GM12878 (cell line): ENCODE results near the gene LRP5. TPM values are rescaled to one million over a fixed set of nuclear protein-coding genes. Genes with fewer than 3 reads are reported as not detected.

ENCODE experiments used
- ATAC-seq: fragments of 200-7000 bp; cut with Tn5 transposase; 3 replicates; pipeline ENCODE4 v1.9.1; 2020; ENCODE audit warnings: mild to moderate bottlenecking, moderate library complexity
- BruUV-seq: library from RNA; stranded (reverse); fragments of 400-500 nt; replicated peaks from 2 replicates; lab custom pipeline; 2021; lab: Mats Ljungman, UMichigan
- CTCF ChIA-PET: fragments of 300-600 bp; sonication (Branson Sonifier 250); formaldehyde crosslinking; extraction: SDS; loops from one replicate; lab custom pipeline; 2021; ENCODE audit warnings: inconsistent platforms; lab: Yijun Ruan, JAX
- POLR2A ChIA-PET: fragments of 350-600 bp; formaldehyde crosslinking; extraction: SDS; loops from one replicate; lab custom pipeline; 2021; ENCODE audit warnings: inconsistent platforms; lab: Charles Lee
- RAD21 ChIA-PET: fragments of 300-600 bp; sonication (Branson Sonifier 250); formaldehyde crosslinking; loops from one replicate; lab custom pipeline; 2023; ENCODE audit warnings: antibody characterized with exemption; ENCODE audit not compliant: unreplicated experiment; lab: Charles Lee
- SMC1A ChIA-PET: fragments of 300-600 bp; sonication (Branson Sonifier 250); formaldehyde crosslinking; loops from one replicate; lab custom pipeline; 2023; ENCODE audit not compliant: unreplicated experiment, uncharacterized antibody; lab: Charles Lee
- DNase-seq: peaks from one replicate; pipeline ENCODE4 v3.0.0-alpha.2; 2011; ENCODE audit warnings: low read depth, low spot score
- FAIRE-seq: peaks from 3 replicates; lab custom pipeline; 2011; peaks lifted over from hg19 to GRCh38; lab: Jason Lieb, UNC
- H2AFZ ChIP-seq: 2 replicates; pipeline ENCODE4 v1.6.0; 2011; ENCODE audit warnings: low read depth, low read length, control low read depth; ENCODE audit not compliant: control insufficient read depth
- H3K27ac ChIP-seq: 2 replicates; pipeline ENCODE4 v1.5.1; 2011; ENCODE audit warnings: control low read depth; ENCODE audit not compliant: control insufficient read depth, insufficient read depth
- H3K27me3 ChIP-seq, 2 experiments: replicated peaks in 1 of 2; 2 replicates each; pipeline versions ENCODE4 v1.6.0 to v1.6.1; 2011; ENCODE audit warnings: low read length in 1 of 2; ENCODE audit not compliant: control insufficient read depth in 2 of 2, insufficient read depth in 2 of 2
- H3K36me3 ChIP-seq, 2 experiments: 2 replicates each; pipeline ENCODE4 v1.5.1; 2011; ENCODE audit warnings: low read length in 1 of 2; ENCODE audit not compliant: control insufficient read depth in 2 of 2, insufficient read depth in 2 of 2
- H3K4me1 ChIP-seq: 2 replicates; pipeline ENCODE4 v1.6.1; 2011; ENCODE audit warnings: mild to moderate bottlenecking, low read length, moderate library complexity, mixed read lengths; ENCODE audit not compliant: control insufficient read depth, insufficient read depth
- H3K4me2 ChIP-seq: 2 replicates; pipeline ENCODE4 v1.6.0; 2011; ENCODE audit warnings: control low read depth; ENCODE audit not compliant: control insufficient read depth, insufficient read depth
- H3K4me3 ChIP-seq: fragments of 200-600 bp; sonication (generic); 2 replicates; pipeline ENCODE4 v1.5.1; 2016
- H3K79me2 ChIP-seq: 2 replicates; pipeline ENCODE4 v1.6.0; 2011; ENCODE audit warnings: low read length; ENCODE audit not compliant: control insufficient read depth, insufficient read depth
- H3K9ac ChIP-seq: 2 replicates; pipeline ENCODE4 v1.8.0; 2011; ENCODE audit warnings: low read length, control low read depth, mixed read lengths; ENCODE audit not compliant: control insufficient read depth, insufficient read depth
- H3K9me3 ChIP-seq: replicated peaks from 3 replicates; pipeline ENCODE4 v1.5.1; 2011; ENCODE audit warnings: mild to moderate bottlenecking, low read length; ENCODE audit not compliant: control insufficient read depth, insufficient read depth
- H4K20me1 ChIP-seq: 2 replicates; pipeline ENCODE4 v1.6.0; 2011; ENCODE audit not compliant: control insufficient read depth, insufficient read depth
- GABPA ChIP-seq: IDR thresholded peaks from 2 replicates; pipeline ENCODE4 v1.6.1; 2014; ENCODE audit warnings: antibody characterized with exemption, low read depth, mild to moderate bottlenecking, inconsistent platforms
- JUNB ChIP-seq: IDR thresholded peaks from 2 replicates; pipeline ENCODE4 v1.6.1; 2016; ENCODE audit warnings: antibody characterized with exemption, mild to moderate bottlenecking
- MYC ChIP-seq: IDR thresholded peaks from 2 replicates; pipeline ENCODE4 v1.6.1; 2011; ENCODE audit warnings: mild to moderate bottlenecking, low read length, moderate library complexity, inconsistent platforms; ENCODE audit not compliant: insufficient read depth, insufficient replicate concordance, insufficient read length, severe bottlenecking
- NFIC ChIP-seq: IDR thresholded peaks from 2 replicates; pipeline ENCODE4 v1.6.1; 2012; ENCODE audit warnings: low read depth, mild to moderate bottlenecking, inconsistent platforms, low read length, moderate library complexity
- ZNF687 ChIP-seq: fragments of 450-650 bp; IDR thresholded peaks from 2 replicates; pipeline ENCODE4 v1.6.1; 2017; ENCODE audit warnings: mild to moderate bottlenecking, moderate library complexity
- WGBS: methylation state at CpG from one replicate; pipeline ENCODE4 v1.1.6; 2016; ENCODE audit warnings: low lambda C conversion rate; ENCODE audit not compliant: insufficient replicate concordance, insufficient coverage; ENCODE audit errors: missing lambda C conversion rate; 5-methylcytosine and 5-hydroxymethylcytosine counted together
- in situ Hi-C: fragments of 300-500 bp; cut with MboI; formaldehyde crosslinking; loops from 9 replicates; pipeline ENCODE4 v1.14.3; 2018; ENCODE audit warnings: mixed read lengths
- intact Hi-C: fragments of 100-400 bp; cut with micrococcal nuclease; formaldehyde crosslinking; loops from one replicate; pipeline ENCODE4 v1.14.2; 2022; ENCODE audit not compliant: unreplicated experiment
- polyA plus RNA-seq, 11 experiments: library from polyadenylated mRNA; depleted of rRNA in 4 of 11; unstranded in 6 of 11; stranded (reverse) in 5 of 11; fragments of >200 nt; fragmentation: Nextera tagmentation in 4 of 11; fragmentation: Illumina TruSeq in 1 of 11; extraction: Ambion mirVana in 4 of 11; extraction: Trizol in 1 of 11; gene quantifications; 1 replicate in 1 of 11; 2 replicates in 10 of 11; pipeline versions ENCODE4 v1.2.1 to v1.2.3, GENCODE V29; 2011 to 2016; ENCODE audit warnings: inconsistent platforms in 2 of 11, missing spikeins in 2 of 11, low read depth in 1 of 11
- total RNA-seq, 4 experiments: library from RNA; depleted of rRNA in 3 of 4; stranded (reverse); fragments of >200 nt in 3 of 4; fragmentation: Illumina TruSeq in 1 of 4; extraction: Trizol in 1 of 4; gene quantifications; 2 replicates each; pipeline versions ENCODE4 v1.2.1 to v1.2.3, GENCODE V29; 2013 to 2021

The LRP5 gene
- total and polyA plus RNA-seq, 10 of the 15 experiments (the other 5 are each of a cell fraction or from before 2014, with no cell fraction given): 0.37 to 34.0 (median 6.6) TPM

DNA sequence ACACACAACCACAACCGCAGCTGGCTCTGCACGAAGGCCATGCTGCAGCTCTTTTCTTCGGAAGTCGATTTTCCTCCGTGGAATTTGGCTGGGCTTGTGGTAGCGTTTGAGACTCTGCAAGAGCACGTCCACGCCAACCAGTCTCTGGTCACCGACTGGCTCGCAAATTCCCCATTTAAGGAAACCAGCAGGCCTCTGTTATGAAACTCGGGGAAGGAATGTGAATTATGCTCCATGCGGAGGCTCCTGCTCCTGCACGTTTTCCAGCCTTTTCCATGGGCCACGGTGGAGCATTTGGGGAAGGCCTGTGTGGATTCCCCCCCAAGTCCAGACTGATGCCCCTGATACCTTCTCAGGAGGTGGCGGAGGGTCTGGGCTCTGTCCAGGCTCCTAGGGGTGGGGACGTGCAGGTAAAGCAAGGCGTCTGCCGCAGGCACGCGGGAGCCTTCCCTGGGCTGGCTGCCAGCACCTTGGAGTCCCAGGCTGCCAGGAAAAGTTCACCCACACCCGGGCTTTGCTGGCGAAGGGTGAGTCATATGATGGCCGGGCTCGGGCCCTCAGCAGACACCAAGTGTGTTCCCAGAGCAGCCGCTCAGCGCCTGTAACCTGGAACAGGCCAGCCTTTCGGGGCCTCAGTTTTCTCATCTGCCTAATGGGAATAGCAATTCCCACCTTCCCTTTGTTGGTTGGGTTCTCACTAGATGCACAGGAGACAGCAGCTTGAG, 41.9 kb downstream of the LRP5 start:
- DNase-seq: no peak
- Histone ChIP-seq H3K27me3 (no peaks in the 10 kb centered on the region), H2AFZ (no peak overlapping the region), H3K9ac (no peak overlapping the region), H3K4me3 (no peak overlapping the region), H3K79me2 (no peaks in the 10 kb centered on the region), H3K4me2 (no peak overlapping the region), H3K27ac (no peak overlapping the region), H3K9me3 (peaks cover 4% of the 10 kb centered on the region; the same call in 2 of the 3 replicates), H4K20me1 (no peaks in the 10 kb centered on the region), H3K36me3 (peaks cover 0 to 7% of the 10 kb centered on the region in 2 experiments; a peak in 3 of 4 replicates), H3K4me1 (no peaks in the 10 kb centered on the region)
- RAD21 ChIA-PET: no interaction called here
- intact Hi-C loops: no loop called here
- BruUV-seq: no TSS peak
- WGBS: 73% methylated on average over 27 of the region's 27 CpGs
- SMC1A ChIA-PET: no interaction called here
- CTCF ChIA-PET: interaction anchor here (0.6 kb wide), 2 partner anchors 142 to 288 kb away, joined by 3 read pairs; no protein-coding TSS in a partner anchor
- in situ Hi-C loops: no loop called here
- POLR2A ChIA-PET: no interaction called here
- FAIRE-seq: no peak
- ATAC-seq: no peak
- TF ChIP-seq GABPA (no peak), ZNF687 (no peak), JUNB (no peak), MYC (no peak), NFIC (no peak)
